Ureter (tissue), 1 donor: Measurements from ENCODE around the gene THRA. TPM values are rescaled to one million over a fixed set of nuclear protein-coding genes. Genes with fewer than 3 reads are reported as not detected.

Experiments
- DNase-seq: peaks from one replicate; pipeline ENCODE4 v3.0.0-alpha.2; 2020; ENCODE audit warnings: low spot score
- total RNA-seq: library from RNA; stranded (reverse); gene quantifications from one replicate; pipeline ENCODE4 v1.2.4, GENCODE V29; 2023
- donor health status: DM: yes; HTN: yes; CAD: no.

Gene THRA
- total RNA-seq, 1 donor from 2014 or later = 54.7 TPM

DNA sequence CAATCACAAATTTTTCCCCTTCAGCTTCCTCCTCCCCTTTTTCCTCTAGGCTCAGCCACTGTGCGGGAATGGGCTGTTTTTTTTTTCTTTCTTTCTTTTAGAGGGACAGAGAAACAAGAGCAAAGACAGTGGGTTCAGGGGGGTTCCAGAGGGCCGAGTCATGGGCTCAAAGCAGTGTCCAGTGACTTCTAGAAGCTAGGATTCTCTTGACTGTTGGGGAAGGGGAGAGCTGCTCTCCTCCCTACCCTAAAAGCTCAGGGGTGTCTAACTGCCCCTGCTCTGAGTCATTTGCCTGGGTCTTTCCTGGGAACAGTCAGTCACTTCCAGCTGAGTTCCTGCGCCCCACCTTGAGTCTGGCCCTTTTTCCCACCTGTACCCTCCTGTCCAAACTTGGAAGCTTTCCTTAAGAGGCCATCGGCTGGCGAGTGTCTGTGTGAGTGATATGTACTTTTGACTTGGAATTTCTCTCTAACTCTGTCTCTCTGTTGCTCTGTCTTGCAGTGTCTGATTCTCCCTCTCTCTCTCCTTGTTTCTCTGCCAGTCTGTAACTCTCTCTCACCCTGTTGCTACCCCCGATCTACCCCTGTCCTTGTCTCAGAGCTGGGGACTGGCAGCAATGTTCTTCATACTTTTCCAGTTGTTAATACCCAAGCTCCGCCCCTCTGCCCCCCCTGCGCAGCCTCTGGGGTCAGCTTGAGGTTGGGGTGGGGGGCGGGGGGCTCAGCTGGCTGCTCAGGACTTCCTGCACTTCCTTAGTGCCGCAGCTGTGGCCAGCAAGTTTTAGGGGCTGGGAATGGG lies 2.4 kb downstream of the THRA start:
- DNase-seq = no peak

- DNase-seq = no peak
Observed at GRCh38 chr17:40065769-40066510, 3.2 kb downstream of the THRA start.

DNA sequence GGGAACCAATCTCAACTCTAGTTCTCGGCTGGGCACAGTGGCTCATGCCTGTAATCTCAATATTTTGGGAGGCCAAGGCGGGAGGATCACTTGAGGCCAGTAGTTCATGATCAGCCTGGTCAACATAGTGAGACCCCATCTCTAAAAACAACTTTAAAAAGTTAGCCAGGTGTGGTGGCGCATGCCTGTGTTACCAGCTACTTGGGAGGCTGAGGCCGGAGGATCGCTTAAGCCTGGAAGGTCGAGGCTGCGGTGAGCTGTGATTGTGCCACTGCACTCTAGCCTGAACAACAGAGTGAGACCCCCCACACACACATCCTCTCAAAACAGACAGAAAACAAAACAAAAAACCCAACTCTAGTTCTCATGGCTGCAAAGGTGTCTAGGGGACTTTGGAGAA lies 4.9 kb downstream of the THRA start:
- no peak for DNase-seq

DNA sequence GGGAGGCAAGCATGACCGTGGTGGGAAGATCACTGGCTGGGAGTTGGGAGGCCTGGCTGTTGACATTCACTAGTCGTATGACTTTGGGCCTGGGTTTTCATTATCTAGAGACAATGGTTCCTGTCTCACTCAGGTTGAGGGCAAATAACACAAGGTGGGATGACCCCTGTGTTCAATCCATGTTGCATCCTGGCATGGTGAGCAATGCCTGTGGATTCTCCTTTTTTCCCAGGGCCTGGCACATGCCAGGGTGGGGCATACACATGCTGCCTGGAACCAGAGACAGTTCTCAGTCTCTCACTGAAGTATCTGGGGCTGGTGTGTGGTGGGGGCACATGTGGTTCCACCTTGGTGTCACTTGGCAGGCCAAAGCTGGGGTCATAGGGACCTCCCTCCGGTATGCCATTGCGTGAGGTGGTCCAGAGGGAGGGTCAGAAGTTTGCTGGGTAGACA lies 5.4 kb downstream of the THRA start:
- no peak for DNase-seq

GRCh38 chr17:40068584-40068916 lies 5.8 kb downstream of the THRA start:
- DNase-seq = no peak

GRCh38 chr17:40068917-40069750 lies 6.4 kb downstream of the THRA start:
- DNase-seq = peak; percentile 93

DNA sequence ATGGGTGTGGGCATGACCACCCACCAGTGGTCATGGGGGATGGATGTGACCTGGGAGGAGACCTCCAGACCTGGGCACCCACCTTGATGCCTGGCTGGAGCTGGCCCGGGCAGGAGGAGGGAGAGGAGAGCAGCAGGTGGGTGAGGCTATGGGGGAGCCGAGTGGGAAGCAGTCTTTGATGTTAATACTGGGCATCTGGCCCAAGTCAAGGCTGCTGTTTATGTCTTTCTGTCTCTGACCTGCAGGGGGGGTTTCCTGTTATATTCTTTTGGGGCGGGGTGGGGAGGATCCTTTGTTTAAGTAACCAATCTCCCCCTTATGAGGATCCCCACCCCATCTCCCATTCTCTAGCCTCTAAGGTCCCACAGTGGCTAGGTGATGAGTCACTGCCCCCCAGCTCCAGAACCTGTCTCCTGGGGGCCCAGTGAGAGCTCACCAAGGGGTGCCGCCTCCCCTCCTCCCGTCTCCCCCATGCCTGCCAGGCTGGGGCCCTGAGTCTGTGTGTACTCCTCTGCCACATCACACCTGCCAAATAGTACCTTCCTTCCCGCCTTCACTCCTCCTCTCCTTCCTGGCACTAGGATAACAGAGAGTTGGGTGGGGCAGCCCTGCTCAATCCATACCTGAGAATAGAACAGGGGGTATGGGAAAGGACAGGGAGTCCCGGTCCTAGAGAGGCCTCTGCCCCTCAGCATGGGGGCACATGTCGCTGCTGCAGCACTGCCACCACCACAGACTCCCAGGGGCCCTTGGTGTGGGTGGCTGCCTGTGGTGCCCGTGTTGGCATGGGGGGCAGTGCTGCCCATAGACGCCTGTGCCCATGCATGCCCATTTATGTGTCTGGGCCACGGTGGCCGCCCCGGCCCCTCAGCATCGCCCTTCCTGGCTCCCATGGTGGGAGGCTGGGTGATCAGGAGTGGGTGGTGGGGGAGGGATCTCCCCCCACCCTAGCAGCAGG lies 7.3 kb downstream of the THRA start:
- peak; percentile 67 for DNase-seq

DNA sequence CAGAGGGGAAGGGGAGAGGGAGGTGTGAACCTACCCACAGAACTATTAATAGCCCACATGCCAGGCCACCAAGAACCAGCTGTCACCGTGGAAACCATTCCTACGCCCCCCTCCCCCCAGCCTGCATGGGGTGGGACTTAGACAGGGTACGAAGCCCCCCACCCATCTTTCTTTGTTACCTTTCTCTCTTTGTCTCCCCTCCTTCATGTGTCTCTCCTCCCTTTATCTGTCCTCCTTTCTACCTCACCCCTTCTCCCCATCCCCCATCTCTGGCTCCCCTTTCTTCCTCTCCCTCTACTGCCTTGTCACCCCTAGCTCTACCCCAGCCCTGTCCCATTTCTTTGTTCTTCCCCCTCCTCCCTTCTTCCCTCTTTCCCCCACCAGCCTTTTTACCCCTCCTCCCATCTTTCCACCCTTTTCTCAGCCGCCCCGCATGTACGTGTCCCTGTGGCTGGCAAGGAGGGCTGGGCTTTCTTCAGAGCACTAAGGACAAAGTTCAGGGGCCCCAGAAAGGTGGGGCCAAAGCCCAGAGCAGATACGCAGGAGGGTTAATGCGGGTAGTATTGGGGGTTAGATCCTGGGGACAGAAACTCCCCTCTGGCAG lies 8.0 kb downstream of the THRA start:
- DNase-seq = peak; percentile 57

DNA sequence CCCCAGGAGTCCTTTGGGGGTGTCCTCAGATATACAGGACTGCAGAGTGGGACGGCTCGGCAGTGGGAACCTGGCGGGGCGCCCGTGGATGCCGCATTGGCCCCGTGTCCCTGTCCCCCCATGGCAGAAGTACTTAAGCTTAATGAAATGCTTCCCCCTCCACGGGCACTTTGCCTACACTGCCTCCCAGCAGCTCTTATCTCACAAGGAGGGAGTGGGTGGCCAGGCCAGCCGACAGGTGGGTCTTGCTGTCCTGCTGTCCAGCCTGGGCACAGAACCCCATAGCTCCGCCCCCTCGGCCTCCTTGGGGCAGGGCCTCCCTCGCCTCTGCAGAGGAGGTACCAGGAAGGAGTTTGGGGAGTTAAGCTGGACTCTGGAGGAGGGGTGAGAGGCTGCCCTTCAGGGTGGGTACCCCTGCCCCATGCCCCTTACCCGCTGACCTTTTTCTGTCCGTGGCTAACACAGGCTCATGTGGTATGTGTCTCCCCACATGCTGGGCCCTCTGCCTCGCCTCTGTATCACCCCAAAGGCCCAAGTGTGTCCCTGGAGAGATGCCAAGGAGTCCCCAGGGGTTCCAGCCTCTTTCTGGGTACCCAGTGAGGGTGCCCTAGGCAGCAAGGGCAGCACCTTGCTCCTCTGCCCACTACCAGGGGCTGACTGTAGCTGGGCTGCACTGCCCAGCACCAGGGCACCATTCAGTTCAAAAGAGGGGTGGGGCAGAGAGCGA lies 8.7 kb downstream of the THRA start:
- peak; percentile 83 for DNase-seq

DNA sequence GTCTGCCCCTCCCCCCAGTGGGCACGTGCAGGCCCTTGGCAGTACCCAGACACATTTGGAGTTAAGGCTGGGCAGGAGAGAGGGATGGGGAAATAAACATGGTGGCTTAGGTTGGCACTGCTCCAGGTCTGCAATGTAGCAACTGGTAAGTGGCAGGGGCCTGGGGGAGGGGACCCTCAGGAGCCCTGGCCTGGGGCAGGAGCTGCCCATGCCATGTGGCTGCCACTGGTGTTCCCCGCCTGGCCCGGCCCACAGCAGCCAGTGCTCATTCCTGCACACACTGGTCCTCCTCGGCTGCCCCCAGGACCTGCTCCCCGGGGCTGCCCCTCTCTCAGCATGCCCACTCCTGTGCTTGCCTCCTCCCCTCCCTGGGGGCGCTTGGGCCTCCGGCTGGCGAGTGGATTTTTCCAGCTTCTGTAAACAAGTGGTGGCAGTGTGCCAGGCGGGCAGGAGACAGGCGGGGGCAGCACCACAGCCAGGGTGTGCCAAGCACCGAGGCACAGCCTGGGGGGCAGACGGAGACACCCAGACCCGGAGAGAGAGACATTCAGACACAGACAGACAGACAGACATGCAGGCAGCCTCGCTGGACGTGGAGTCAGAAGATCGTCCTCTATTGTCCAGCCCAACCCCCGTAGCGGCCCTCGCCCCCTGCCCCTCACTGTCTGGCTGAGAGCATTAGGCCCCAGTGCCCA lies 9.4 kb downstream of the THRA start:
- DNase-seq = peak; percentile 87

DNA sequence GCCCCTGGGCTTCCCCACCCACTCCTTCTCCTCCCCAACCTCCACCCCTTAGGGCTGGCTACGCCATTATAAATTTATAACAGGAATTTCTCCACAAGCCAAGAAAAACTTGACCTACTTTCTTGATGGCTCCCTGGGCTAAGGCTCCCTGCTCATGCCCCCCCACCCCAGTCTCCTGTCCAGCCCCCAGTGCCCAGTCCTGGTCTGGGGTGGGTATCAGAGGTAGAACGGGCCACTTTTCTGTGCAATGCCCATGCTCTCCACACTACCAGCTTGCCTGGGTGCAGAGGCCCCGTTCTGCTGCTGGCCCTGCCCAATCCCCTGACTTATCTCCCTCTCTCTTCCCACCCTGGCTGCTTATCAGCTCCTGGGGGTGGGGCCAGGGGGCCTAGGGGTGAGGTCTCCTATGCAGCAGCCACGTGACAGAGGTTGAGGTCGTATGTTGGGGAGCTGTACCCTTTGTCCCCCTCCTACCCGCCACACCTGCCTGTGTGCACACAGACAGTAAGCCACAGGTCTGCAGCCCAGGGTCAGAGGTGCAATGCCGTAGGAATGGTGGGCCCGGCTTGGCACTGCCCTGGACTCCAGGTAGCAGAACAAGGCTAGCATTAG lies 10.1 kb downstream of the THRA start:
- peak; percentile 61 for DNase-seq

DNA sequence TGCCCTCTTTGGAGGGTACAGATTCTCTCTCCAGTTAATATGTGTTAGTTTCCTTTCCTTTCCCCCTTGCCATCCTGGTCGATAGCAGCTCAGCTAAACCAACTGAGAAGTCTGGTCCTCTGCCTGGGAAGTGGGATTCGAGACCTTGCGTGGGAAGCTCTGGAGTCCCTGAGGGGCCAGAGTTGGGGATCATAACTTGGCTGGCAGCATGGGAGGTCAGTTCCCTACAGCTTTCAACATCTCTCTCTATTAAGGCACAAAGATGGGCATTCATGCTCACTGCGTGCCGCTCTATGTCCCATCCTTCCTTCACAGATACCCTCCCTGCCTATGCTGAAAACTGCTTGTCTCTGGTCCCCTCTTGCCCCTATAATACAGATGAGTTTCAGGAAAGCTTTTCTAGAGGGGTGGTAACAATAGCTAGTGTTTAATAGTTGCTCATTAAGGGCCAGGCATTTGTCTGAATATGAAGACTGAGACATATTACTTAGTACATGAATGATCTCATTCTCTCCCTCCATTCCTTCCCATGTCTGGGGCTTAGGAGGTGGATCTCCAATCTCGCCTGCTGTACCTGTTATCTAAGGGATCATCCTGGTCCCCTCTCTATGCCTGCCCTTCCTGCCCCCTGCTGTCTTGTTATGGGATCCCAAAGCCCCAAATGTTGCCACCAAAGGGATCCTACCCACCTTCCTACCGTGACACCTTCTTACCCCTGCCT lies 10.8 kb downstream of the THRA start:
- DNase-seq = no peak

DNA sequence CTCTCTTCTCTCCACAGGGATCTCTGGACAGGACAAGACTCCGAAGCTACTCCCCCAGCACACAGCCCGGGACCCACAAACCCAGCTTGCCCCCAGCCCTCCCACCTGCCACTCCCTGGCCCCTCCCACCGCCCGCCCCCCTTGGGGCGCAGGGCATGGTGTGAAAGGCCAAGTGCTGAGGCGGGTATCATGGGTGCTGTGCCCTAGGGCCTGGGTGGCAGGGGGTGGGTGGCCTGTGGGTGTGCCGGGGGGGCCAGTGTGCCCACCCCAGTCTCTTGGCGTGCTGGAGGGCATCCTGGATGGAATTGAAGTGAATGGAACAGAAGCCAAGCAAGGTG lies 11.4 kb downstream of the THRA start:
- DNase-seq = no peak

DNA sequence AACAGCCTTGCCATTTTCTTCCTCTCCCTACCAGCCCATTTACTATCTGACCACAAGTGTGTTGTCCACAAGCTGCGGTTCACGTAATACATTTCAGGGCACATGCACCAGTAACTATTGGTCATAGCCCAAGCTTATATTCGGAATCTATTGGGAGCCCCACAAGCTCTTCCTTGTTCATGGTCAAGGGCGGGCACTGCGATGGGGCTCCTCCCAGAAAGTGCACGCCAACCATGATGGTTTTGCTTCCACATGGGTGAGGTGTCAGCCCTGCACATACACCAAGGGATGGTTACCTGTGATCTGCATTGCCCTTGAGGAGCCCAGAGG lies 12.1 kb downstream of the THRA start:
- DNase-seq = no peak

DNA sequence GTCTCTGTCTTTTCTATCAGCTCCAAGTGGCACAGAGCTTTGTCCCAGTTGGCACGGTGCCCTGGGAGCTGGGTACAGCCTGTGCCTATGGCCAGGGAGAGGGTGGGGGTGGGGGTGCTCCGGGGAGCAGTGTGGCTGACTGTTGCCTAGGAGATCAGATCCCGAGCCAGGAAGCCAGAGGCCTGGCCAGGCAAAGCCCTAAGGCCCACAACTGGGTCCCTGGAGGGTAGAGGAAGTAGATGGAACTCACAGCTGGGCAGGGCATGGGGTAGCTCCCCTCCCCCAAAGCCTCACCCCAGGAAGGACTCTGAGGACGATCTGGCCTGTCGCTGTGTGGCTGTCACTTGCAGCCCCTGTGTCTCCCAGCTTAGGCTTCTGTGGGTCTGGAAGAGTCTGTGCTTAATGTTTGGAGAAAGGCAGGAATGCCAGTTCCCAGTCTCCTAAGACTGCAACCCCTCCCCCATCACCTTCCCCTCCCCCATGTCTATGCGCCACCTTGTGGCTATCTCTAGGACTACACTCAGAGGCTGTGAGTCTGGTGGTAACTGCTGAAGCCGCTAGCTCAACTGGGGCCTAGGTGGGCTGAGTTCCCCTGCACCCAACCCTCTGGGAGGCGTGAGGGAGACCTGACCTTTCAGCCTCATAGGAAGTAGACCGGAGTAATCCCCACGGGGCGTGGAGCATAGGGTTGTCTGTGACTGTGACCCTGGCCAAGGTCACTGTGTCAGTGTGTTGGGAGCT lies 12.6 kb downstream of the THRA start:
- peak; percentile 86 for DNase-seq

GRCh38 chr17:40075942-40076498 lies 13.3 kb downstream of the THRA start:
- no peak for DNase-seq

- no peak for DNase-seq
Observed at GRCh38 chr17:40076591-40076990, 13.8 kb downstream of the THRA start.

GRCh38 chr17:40079545-40079944 lies 16.8 kb downstream of the THRA start:
- no peak for DNase-seq
